GM06990 (cell line): ENCODE measurements around the gene SASH1.

Source experiments
- DNase-seq: peaks from one replicate; pipeline ENCODE4 v3.0.0-alpha.2; 2011; ENCODE audit not compliant: insufficient read length; ENCODE audit errors: extremely low read depth
- H3K27me3 ChIP-seq: replicated peaks from 2 replicates; pipeline ENCODE4 v1.6.0; 2011; ENCODE audit warnings: low read length; ENCODE audit not compliant: control insufficient read depth, insufficient read depth
- H3K36me3 ChIP-seq: 2 replicates; pipeline ENCODE4 v1.5.1; 2011; ENCODE audit warnings: low read length; ENCODE audit not compliant: control insufficient read depth, insufficient read depth
- H3K4me3 ChIP-seq: replicated peaks from 2 replicates; pipeline ENCODE4 v1.5.1; 2011; ENCODE audit warnings: low read depth, mild to moderate bottlenecking, control low read depth, low read length
- TF ChIP-seq, protein P1 (sequence below): IDR thresholded peaks from 2 replicates; pipeline ENCODE4 v1.5.1; 2011; ENCODE audit warnings: low read length, control low read depth, mild to moderate bottlenecking, inconsistent platforms; ENCODE audit not compliant: insufficient read depth, poor library complexity, severe bottlenecking

The SASH1 gene

DNA sequence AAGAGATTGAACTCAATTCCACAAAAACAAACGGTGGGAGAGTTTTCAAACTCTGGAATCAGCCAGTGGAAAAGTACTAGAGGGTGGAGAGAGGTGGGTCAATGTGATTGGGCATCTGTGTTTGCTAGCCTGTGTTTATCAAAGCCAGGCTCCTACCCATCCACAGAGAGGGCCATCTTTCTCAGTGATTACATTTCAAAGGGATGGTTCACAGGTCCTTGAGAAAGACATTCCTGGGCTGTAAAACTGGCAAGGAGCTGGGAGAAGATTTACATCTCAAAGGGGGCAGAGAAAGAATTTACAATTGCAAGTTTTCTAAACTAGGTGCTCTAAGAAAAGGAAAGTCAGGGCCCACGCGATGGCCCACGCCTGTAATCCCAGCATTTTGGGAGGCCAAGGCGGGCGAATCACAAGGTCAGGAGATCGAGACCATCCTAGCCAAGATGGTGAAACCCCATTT, 257.4 kb downstream of the SASH1 start:
- TF ChIP-seq, protein P1, sequence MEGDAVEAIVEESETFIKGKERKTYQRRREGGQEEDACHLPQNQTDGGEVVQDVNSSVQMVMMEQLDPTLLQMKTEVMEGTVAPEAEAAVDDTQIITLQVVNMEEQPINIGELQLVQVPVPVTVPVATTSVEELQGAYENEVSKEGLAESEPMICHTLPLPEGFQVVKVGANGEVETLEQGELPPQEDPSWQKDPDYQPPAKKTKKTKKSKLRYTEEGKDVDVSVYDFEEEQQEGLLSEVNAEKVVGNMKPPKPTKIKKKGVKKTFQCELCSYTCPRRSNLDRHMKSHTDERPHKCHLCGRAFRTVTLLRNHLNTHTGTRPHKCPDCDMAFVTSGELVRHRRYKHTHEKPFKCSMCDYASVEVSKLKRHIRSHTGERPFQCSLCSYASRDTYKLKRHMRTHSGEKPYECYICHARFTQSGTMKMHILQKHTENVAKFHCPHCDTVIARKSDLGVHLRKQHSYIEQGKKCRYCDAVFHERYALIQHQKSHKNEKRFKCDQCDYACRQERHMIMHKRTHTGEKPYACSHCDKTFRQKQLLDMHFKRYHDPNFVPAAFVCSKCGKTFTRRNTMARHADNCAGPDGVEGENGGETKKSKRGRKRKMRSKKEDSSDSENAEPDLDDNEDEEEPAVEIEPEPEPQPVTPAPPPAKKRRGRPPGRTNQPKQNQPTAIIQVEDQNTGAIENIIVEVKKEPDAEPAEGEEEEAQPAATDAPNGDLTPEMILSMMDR = no peak
- Histone ChIP-seq H3K36me3 (no peaks in the 10 kb centered on the region), H3K4me3 (no peak overlapping the region), H3K27me3 (no peaks in the 10 kb centered on the region)
- no peak for DNase-seq
